GM19395 (cell line): ENCODE measurements around the gene FBRSL1.
A peak's percentile ranks its signal among the peaks of the same experiment; 100 is the strongest.
"Not testable (repeated sequence)": the region's sequence is repeated elsewhere in the genome, so short reads cannot be mapped to it uniquely, and the experiment has no call there.

Source experiments
- ATAC-seq: cut with Tn5 transposase; IDR thresholded peaks from one replicate; pipeline ENCODE4 v1.9.1; 2021; ENCODE audit warnings: mild to moderate bottlenecking, moderate library complexity; ENCODE audit not compliant: unreplicated experiment

FBRSL1 gene

GRCh38 chr12:132489602-132490266, at the start of gene FBRSL1:
Gene FBRSL1 (plus strand): TSS chr12:132490151.
- ATAC-seq: peak; percentile 49

GRCh38 chr12:132440420-132440819, 49.5 kb upstream of the FBRSL1 start:
- ATAC-seq: not testable (repeated sequence)

- ATAC-seq: no peak
These were observed 47.8 kb upstream of the FBRSL1 start for GRCh38 chr12:132441871-132442863.

GRCh38 chr12:132443091-132443490, 46.9 kb upstream of the FBRSL1 start:
- no peak for ATAC-seq

- ATAC-seq: no peak
These were observed 45.7 kb upstream of the FBRSL1 start for GRCh38 chr12:132444283-132444682.

- peak; percentile 52 for ATAC-seq
These were observed 44.7 kb upstream of the FBRSL1 start for GRCh38 chr12:132444957-132445883.

- ATAC-seq: no peak
These were observed 43.9 kb upstream of the FBRSL1 start for GRCh38 chr12:132445884-132446632.

- no peak for ATAC-seq
These were observed 43.2 kb upstream of the FBRSL1 start for GRCh38 chr12:132446633-132447326.

GRCh38 chr12:132447327-132447720, 42.6 kb upstream of the FBRSL1 start:
- ATAC-seq: no peak

- no peak for ATAC-seq
These were observed 42.1 kb upstream of the FBRSL1 start for GRCh38 chr12:132447731-132448462.

- no peak for ATAC-seq
These were observed 41.5 kb upstream of the FBRSL1 start for GRCh38 chr12:132448463-132448820.

- peak; percentile 77 for ATAC-seq
These were observed 40.2 kb upstream of the FBRSL1 start for GRCh38 chr12:132449565-132450417.

- ATAC-seq: no peak
These were observed 39.4 kb upstream of the FBRSL1 start for GRCh38 chr12:132450418-132451171.

GRCh38 chr12:132451172-132451835, 38.6 kb upstream of the FBRSL1 start:
- ATAC-seq: no peak

- no peak for ATAC-seq
These were observed 38.1 kb upstream of the FBRSL1 start for GRCh38 chr12:132451836-132452195.

- no peak for ATAC-seq
These were observed 37.2 kb upstream of the FBRSL1 start for GRCh38 chr12:132452596-132453350.
